VCaP (cell line): ENCODE measurements around the gene DEPDC7.
A peak's percentile ranks its signal among the peaks of the same experiment; 100 is the strongest.
"Not testable (repeated sequence)": the region's sequence is repeated elsewhere in the genome, so short reads cannot be mapped to it uniquely, and the experiment has no call there.

ENCODE experiments used
- H3K27ac ChIP-seq: fragments of 450-650 bp; 2 replicates; pipeline ENCODE4 v1.5.1; 2017
- CTCF ChIP-seq: fragments of 450-650 bp; conservative IDR thresholded peaks from 2 replicates; pipeline ENCODE4 v1.5.1; 2017; ENCODE audit warnings: mild to moderate bottlenecking, moderate library complexity

Gene DEPDC7

GRCh38 chr11:33021937-33022336, 6.3 kb downstream of the DEPDC7 start:
- H3K27ac ChIP-seq, result peak overlapping the region; percentile 85
- TF ChIP-seq CTCF, result no peak

GRCh38 chr11:33025339-33025722, 9.7 kb downstream of the DEPDC7 start:
- no peak for TF ChIP-seq CTCF
- H3K27ac ChIP-seq, result no peak overlapping the region

DNA sequence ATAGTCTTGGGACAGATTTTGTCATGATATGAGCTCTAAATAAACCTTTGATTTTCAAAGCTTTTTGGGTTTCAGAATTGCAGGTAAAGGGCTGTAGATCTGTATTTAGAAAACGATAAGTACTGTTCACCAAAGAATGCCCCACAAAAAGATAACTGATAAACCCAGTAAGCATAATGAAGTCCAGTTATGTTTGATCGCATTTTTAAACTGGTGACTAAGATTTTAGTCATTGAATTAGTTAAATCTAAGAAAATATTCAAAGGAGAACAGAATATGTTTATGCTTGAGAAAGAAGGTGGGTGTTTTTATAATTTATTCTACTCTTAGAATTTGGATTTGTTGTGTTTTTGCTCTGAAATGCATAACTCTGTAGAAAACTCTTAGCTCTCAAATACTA, 11.6 kb downstream of the DEPDC7 start:
- no peak overlapping the region for H3K27ac ChIP-seq
- no peak for TF ChIP-seq CTCF

- TF ChIP-seq CTCF, result no peak
These were observed 12.3 kb downstream of the DEPDC7 start for GRCh38 chr11:33027846-33028536.

DNA sequence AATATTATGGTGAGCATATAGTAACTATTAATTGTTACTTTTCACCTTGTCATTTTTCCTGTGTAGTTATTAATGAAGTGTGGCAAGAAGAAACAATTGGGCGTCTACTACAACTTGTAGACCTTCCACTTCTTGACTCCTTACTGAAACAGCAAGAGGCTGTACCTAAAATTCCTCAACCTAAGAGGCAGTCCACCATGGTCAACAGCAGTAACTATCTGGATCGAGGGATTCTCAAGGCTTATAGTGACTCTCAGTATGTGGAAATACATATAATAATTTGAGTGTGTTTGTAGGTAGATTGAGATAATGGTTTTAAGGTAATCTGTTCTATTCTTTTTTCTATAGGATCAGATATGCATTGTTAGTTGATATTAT, 12.8 kb downstream of the DEPDC7 start:
- TF ChIP-seq CTCF, result no peak
- no peak overlapping the region for H3K27ac ChIP-seq

More at GRCh38 chr11:33027846-33028536, 12.3 kb downstream of the DEPDC7 start:
- H3K27ac ChIP-seq, result no peak overlapping the region

- not testable (repeated sequence) for H3K27ac ChIP-seq
These were observed 13.5 kb downstream of the DEPDC7 start for GRCh38 chr11:33029218-33029617.

DNA sequence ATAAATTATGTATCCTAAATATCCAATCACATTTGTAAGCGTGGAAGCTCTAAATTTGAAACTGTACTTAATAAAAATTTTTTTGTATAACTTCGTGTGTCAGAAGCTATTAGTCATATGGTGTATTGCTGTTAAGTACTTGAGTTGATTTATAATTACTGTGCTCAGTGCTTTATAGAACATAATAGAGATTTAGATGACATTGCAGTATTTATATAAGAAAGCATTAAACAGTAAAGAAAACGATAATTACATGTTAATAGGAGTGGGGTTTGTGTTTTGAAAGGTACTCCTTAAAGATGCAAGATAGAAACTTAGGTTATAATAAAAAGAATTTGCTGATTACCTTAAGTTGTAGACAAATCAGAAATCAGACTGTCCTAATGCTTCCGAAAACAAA, 17.8 kb downstream of the DEPDC7 start:
- TF ChIP-seq CTCF, result no peak
- no peak overlapping the region for H3K27ac ChIP-seq

- H3K27ac ChIP-seq, result no peak overlapping the region
- TF ChIP-seq CTCF, result no peak
These were observed 19.3 kb downstream of the DEPDC7 start for GRCh38 chr11:33035011-33035410.
